Measurements from ENCODE around the gene GHSR.

The GHSR gene

DNA sequence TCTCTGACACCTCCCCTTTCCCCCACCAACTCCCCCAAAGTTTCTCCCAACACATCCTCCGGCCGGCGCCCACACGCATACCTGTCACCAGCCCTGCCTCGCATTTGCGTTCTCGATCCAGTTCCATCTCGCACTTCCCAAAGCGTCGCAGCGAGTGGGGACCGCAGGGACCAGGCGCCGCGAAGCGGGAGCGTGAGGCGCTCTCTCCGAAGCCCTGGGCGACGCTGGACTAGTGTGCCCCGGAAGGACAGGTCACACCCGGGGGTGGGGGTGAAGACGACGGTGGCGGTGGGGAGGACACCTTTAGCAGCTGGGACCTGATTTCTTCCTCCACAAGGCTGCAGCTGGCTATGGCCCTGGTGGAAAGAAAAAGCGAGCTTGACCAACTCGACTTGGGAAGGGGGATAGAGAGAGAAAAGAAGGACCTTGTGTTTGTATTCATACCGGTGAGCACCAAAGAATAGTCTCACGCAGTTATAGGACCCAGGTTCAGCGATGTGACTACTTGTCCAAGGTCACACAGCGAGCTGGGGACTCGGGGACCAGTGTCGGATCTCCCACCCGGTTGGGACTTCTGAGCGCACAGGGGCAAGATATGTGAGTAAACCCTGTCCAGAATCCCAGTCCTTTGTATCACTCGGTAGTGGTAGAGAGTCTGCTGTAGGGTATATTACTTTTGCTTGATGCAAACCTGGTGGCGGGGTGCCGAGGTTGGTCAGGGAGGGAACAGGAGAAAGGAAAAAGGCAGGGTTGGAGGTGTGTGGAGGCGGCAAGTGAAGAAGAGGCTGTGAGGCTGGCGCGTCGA lies 607 bp upstream of the GHSR start:
- H3K27me3 ChIP-seq (ENCODE audit: insufficient read depth, low read length), result no peaks in the 10 kb centered on the region
- TF ChIP-seq, protein P1, sequence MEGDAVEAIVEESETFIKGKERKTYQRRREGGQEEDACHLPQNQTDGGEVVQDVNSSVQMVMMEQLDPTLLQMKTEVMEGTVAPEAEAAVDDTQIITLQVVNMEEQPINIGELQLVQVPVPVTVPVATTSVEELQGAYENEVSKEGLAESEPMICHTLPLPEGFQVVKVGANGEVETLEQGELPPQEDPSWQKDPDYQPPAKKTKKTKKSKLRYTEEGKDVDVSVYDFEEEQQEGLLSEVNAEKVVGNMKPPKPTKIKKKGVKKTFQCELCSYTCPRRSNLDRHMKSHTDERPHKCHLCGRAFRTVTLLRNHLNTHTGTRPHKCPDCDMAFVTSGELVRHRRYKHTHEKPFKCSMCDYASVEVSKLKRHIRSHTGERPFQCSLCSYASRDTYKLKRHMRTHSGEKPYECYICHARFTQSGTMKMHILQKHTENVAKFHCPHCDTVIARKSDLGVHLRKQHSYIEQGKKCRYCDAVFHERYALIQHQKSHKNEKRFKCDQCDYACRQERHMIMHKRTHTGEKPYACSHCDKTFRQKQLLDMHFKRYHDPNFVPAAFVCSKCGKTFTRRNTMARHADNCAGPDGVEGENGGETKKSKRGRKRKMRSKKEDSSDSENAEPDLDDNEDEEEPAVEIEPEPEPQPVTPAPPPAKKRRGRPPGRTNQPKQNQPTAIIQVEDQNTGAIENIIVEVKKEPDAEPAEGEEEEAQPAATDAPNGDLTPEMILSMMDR (IDR thresholded peaks at IDR 0.05; ENCODE audit: low read length), result no peak
- TF ChIP-seq EZH2 (IDR thresholded peaks at IDR 0.05; ENCODE audit: borderline replicate concordance, low read length), result no peak
- no peak overlapping the region for H3K4me2 ChIP-seq (ENCODE audit: low read length)
- H3K79me2 ChIP-seq (ENCODE audit: insufficient read depth, low read length), result no peaks in the 10 kb centered on the region
- no peaks in the 10 kb centered on the region for H3K9me3 ChIP-seq (ENCODE audit: low read length)
- H3K9ac ChIP-seq (ENCODE audit: low read length), result no peak overlapping the region
- no peaks in the 10 kb centered on the region for H4K20me1 ChIP-seq (ENCODE audit: insufficient read depth, low read length)
- H2AFZ ChIP-seq (ENCODE audit: low read length), result no peak overlapping the region
- no peak overlapping the region for H3K4me3 ChIP-seq (ENCODE audit: low read depth, low read length, poor library complexity, severe bottlenecking)
- no peaks in the 10 kb centered on the region for H3F3A ChIP-seq (ENCODE audit: insufficient read depth, low read length)
- H3K36me3 ChIP-seq (ENCODE audit: insufficient read depth, low read length), result no peaks in the 10 kb centered on the region
- H3K4me1 ChIP-seq (ENCODE audit: insufficient read depth, low read length, severe bottlenecking), result no peaks in the 10 kb centered on the region
- H3K27ac ChIP-seq (ENCODE audit: low read depth, low read length, poor library complexity, severe bottlenecking), result no peak overlapping the region
- no peaks in the 10 kb centered on the region; the same call in 1 of the 2 replicates for H3K9me2 ChIP-seq (ENCODE audit: low read depth, low read length)

GRCh38 chr3:172446198-172446597 lies 2.1 kb downstream of the GHSR start:
- TF ChIP-seq, protein P1 (IDR thresholded peaks at IDR 0.05; ENCODE audit: low read length), result no peak
- TF ChIP-seq EZH2 (IDR thresholded peaks at IDR 0.05; ENCODE audit: borderline replicate concordance, low read length), result no peak
- no peaks in the 10 kb centered on the region for H3K36me3 ChIP-seq (ENCODE audit: insufficient read depth, low read length)
- H3K9me3 ChIP-seq (ENCODE audit: low read length), result no peaks in the 10 kb centered on the region
- H3F3A ChIP-seq (ENCODE audit: insufficient read depth, low read length), result no peaks in the 10 kb centered on the region
- no peak overlapping the region for H3K9ac ChIP-seq (ENCODE audit: low read length)
- H2AFZ ChIP-seq (ENCODE audit: low read length), result no peak overlapping the region
- no peaks in the 10 kb centered on the region for H3K79me2 ChIP-seq (ENCODE audit: insufficient read depth, low read length)
- H4K20me1 ChIP-seq (ENCODE audit: insufficient read depth, low read length), result no peaks in the 10 kb centered on the region
- H3K4me1 ChIP-seq (ENCODE audit: insufficient read depth, low read length, severe bottlenecking), result no peaks in the 10 kb centered on the region
- H3K27me3 ChIP-seq (ENCODE audit: insufficient read depth, low read length), result no peaks in the 10 kb centered on the region
- H3K27ac ChIP-seq (ENCODE audit: low read depth, low read length, poor library complexity, severe bottlenecking), result no peak overlapping the region
- H3K9me2 ChIP-seq (ENCODE audit: low read depth, low read length), result no peaks in the 10 kb centered on the region; the same call in 1 of the 2 replicates
- H3K4me3 ChIP-seq (ENCODE audit: low read depth, low read length, poor library complexity, severe bottlenecking), result no peak overlapping the region
- H3K4me2 ChIP-seq (ENCODE audit: low read length), result no peak overlapping the region

DNA sequence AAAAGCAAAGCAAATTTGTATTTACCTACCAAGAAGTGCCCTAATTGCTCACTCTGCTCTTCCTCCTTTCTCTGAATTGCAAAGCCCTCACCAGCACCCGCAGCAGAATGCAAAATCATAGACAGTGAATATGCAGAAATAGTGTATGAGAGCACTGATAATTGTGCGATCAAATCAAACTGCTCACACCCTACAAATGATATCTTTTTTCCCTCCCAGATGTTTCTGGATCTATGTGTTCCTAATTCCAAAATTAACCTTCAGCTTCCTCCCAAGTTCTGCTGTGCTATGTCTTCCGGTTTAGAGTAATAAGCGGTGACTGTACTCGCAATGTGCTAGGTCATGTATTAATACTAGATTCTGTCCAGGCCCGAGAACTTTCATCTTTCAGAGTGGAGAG lies 3.4 kb downstream of the GHSR start:
- Histone ChIP-seq H3K4me1 (ENCODE audit: insufficient read depth, low read length, severe bottlenecking) (no peaks in the 10 kb centered on the region), H3K36me3 (ENCODE audit: insufficient read depth, low read length) (no peaks in the 10 kb centered on the region), H3K27me3 (ENCODE audit: insufficient read depth, low read length) (no peaks in the 10 kb centered on the region), H3K4me2 (ENCODE audit: low read length) (no peak overlapping the region), H4K20me1 (ENCODE audit: insufficient read depth, low read length) (no peaks in the 10 kb centered on the region), H3K79me2 (ENCODE audit: insufficient read depth, low read length) (no peaks in the 10 kb centered on the region), H3K4me3 (ENCODE audit: low read depth, low read length, poor library complexity, severe bottlenecking) (no peak overlapping the region), H2AFZ (ENCODE audit: low read length) (no peak overlapping the region), H3K27ac (ENCODE audit: low read depth, low read length, poor library complexity, severe bottlenecking) (no peak overlapping the region), H3F3A (ENCODE audit: insufficient read depth, low read length) (no peaks in the 10 kb centered on the region), H3K9ac (ENCODE audit: low read length) (no peak overlapping the region), H3K9me2 (ENCODE audit: low read depth, low read length) (no peaks in the 10 kb centered on the region; the same call in 1 of the 2 replicates), H3K9me3 (ENCODE audit: low read length) (no peaks in the 10 kb centered on the region)
- no peak for TF ChIP-seq EZH2 (IDR thresholded peaks at IDR 0.05; ENCODE audit: borderline replicate concordance, low read length)
- TF ChIP-seq, protein P1 (IDR thresholded peaks at IDR 0.05; ENCODE audit: low read length), result no peak
